Effector CD4-positive, alpha-beta T cell (primary cell): ENCODE data around the gene ANKRD42.
A peak's percentile ranks its signal among the peaks of the same experiment; 100 is the strongest.

Experiments used
- DNase-seq: peaks from one replicate; pipeline ENCODE4 v3.0.0-alpha.2; 2020
- total RNA-seq: gene quantifications from one replicate; lab custom pipeline; 2026; lab: John Stamatoyannopoulos, UW

Gene ANKRD42
- 29.3 reads per million, percentile 55 among the genes with 10 or more reads in this experiment for total RNA-seq

GRCh38 chr11:83193315-83194280 is at the start of gene ANKRD42:
ANKRD42 (plus strand) TSS chr11:83193712; CDS start chr11:83194671, 959 bp downstream.
- DNase-seq: peak; percentile 85

DNA sequence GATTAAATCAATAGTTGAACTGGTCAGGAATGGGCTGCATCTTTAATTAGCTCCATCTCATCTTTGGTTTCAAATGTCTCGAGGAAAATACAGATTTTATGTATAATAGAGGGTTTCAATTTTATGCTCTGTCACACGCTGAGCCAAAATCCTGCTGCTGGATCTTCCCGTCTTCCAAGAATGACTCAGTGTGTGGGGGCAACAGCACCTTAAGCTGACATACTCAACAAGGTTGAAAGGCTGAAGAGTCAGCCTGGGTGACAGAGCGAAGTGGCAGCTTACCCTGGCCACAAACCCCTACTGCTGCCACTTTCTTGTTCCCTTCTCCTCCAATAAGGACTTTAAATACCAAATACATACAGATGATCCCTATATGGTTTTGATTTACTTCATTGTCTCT is 45.6 kb upstream of the ANKRD42 start:
- DNase-seq: no peak

- no peak for DNase-seq
Observed at GRCh38 chr11:83150450-83150849, 43.1 kb upstream of the ANKRD42 start.

GRCh38 chr11:83151274-83151977 is 42.1 kb upstream of the ANKRD42 start:
- no peak for DNase-seq

GRCh38 chr11:83152264-83152663 is 41.2 kb upstream of the ANKRD42 start:
- no peak for DNase-seq

DNA sequence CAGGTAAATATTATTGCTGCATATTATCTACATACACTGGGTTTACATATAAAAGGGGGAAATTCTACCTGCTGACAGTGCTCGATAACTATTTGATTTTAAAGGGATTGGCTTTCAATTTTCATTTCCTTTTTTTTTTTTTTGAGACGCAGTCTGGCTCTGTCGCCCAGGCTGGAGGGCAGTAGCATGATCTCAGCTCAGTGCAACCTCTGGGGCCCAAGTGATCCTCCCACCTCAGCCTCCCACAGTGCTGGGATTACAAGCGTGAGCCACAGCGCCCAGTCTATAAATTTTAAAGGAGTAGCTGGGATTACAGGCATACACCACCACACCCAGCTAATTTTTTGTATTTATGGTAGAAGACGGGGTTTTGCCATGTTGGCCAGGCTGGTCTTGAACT is 39.7 kb upstream of the ANKRD42 start:
- no peak for DNase-seq

DNA sequence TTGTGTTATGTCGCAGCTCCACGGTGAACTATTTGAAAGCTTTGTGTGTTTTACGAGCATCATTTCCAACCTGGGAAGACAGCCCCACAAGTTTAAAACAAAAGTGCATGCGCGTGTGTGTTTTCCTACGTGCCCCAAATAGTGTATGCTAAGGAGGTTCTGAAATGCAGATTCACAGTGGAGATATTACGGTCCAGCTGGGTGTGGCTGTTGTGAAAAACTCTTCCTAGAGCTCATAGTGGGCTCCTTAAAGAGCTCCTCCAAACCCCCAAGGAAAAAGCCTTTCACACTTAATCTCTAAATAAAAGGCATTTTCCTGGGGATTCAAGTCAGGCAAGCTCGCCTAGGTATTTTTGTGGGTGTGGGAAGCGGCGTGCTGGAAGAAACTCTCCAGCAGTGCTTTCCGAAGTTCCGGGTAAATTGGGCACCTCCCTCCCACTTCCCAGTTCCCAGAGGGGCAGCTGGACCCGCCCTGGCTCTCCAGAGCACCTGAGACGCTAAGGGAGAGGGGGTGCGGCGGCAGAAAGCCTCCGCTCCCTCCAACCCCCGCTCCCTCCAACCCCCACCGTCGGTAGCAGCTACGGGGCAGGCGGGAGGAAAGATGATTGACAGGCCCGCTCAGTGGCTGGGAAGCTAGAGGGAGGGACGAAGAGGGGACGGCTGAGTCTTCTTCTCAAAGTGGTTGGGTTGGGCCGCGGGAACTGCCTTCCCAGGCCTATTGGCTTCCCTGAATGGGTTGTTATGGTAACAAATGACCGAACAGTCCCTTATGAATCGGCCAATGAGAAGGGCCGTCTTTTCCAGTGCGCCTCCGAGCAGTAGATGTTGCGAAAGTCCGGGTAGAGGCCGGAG is 37.1 kb upstream of the ANKRD42 start:
- peak; percentile 95 for DNase-seq

GRCh38 chr11:83156996-83157593 is 36.4 kb upstream of the ANKRD42 start, which contains the start of gene PCF11:
PCF11 (plus strand) TSS chr11:83157131; CDS start chr11:83157440, 309 bp downstream.
- DNase-seq: no peak

- DNase-seq: peak; percentile 30
Observed at GRCh38 chr11:83157594-83158356, 35.7 kb upstream of the ANKRD42 start.

DNA sequence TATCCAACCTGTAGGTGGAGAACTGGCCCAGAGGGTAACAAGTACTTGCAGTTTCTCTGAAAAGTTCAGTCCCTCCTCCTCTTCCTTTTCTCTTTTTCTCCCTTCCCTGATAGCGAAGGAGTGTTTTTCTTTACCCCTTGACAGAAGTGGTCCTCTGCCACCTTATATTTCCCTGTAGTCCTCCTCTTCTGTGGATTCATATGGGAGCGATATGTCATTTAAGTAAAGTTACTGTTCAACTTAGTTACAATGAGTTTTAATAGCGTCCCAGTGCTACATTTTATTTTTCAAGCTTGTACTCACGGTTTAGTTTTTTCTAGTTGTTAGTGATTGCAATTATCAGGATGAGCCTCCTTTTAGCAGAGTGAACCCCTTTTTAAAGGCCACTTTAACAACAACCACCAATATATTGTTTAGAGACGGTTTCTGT is 35.1 kb upstream of the ANKRD42 start:
- DNase-seq: no peak

DNA sequence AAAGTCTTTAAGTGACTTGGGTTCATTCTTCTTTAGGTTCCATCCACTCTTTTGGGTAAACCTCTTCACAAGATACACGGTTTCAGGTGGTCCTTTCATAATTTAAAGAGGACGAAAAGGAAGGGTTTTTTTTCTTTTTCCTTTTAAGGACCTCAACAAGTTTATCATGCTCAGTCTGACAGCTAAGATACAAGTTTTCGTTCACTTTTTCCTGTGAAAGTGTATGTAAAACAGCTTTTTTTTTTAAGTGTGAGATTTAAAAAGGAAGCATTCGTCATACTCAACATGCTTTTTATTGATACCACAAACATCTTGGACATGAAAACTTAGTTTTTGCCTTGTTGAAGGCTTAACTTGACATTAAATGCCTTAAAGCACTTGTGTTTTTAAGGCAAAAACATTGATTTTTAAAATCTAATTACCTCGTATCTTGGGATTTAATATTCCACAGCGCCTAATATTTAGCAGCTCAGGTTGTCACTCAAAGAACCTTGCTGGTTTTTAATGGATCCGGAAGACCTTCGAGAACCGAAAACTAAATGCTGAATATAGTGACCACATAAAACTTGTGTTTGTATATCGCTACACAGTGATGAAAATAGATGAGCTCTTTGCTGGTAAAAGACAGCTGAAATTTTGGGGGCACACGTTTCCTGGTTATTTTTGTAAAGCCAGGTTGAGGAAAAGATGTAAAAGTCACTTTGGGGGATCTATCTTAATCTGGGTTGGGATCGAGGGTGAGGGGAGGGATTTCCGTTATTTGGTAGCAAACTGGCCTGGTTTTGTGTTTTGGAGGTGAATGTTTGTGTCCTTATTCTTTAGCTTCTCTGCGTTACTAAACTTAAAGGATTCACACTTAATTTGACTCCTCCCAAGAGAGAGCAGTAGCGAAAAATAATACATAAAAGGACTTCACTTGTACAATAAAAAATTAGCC is 34.3 kb upstream of the ANKRD42 start:
- DNase-seq: no peak

DNA sequence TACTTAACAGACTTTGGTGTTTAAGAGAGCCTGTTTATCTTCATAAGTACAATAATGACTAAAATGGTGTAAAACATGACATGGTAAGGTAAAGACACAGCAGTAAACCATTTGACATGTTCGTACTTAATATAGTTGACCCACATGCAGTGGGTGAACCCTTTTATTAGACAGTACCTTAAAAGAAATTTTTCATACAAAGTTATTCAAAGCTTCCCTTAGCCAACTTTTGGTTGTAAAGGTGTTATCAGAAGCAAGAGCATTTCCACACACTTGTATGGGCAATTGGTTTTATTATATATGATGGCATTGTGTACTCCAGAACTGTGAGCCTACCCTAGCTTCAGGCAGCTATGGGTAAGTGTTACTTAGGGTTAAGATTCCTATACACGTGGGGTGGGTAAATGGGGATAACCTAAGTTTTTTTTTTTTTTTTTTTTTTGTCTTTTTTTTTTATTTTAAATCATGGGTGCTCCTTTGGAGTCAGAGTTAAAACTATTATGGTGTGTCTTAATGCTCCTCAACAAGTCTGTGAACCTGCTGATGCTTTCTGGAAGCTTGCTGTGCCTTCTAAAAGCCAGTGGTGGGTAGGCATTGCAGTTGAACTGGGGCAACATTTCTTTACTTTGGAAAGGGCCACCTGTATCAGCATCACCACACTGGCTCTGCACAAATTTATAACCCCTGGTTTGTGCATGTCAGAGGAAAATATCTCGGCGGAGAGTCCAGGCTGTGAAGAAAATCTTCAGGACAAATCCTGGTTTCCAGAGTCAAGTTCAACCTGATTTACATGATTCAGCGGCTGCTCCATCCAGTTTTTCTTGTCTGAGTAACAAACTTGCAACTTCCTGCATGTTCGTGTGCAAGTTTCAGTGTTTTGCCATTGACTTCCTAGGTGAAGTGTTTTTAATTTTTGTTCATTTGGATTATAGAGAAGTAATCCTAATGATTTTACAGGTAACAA is 33.3 kb upstream of the ANKRD42 start:
- no peak for DNase-seq

GRCh38 chr11:83161610-83162199 is 31.8 kb upstream of the ANKRD42 start:
- no peak for DNase-seq

DNA sequence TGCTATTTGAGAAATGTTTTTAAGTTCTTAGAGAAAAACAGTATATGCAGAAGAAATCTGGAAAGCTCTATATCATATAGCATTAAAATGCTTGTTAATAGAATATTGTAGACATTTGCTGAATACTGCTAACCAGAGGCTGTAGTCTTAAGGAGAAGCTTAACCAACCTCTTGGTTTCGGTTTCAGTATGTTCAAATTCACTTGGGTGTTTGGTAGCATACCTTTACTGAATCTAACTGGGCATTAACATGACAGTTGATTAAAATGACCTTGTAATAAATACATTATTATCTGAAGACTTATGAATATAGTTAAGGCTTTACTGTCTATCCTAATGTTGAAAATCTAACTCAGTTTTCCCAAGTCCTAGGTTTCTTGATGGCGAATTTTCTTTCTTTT is 31.1 kb upstream of the ANKRD42 start:
- DNase-seq: no peak

DNA sequence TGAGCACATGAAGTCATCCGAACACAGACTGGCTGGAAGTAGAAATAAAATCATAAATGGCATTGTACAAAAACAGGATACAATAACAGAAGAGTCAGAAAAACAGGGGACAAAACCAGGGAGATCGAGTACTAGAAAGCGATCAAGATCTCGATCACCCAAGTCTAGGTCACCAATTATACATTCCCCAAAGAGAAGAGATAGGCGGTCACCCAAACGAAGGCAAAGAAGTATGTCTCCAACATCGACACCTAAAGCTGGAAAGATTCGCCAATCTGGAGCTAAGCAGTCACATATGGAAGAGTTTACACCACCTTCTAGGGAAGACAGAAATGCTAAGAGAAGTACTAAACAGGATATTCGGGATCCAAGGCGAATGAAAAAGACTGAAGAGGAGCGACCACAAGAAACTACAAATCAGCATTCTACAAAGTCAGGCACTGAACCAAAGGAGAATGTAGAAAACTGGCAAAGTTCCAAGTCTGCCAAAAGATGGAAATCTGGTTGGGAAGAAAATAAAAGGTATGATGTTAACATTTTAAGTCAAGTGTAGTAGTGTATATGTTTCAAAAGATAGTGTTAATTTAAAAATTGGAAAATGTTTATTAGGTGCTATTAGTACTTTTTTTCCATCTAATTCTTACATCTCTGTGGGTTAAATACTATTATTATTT is 27.2 kb upstream of the ANKRD42 start:
- DNase-seq: no peak

GRCh38 chr11:83168756-83169155 is 24.8 kb upstream of the ANKRD42 start:
- no peak for DNase-seq

- no peak for DNase-seq
Observed at GRCh38 chr11:83170865-83171264, 22.6 kb upstream of the ANKRD42 start.

- DNase-seq: no peak
Observed at GRCh38 chr11:83172551-83172950, 21.0 kb upstream of the ANKRD42 start.
